Hepatocyte (in vitro differentiated cells): Measurements from ENCODE around the gene XPR1. TPM values are rescaled to one million over a fixed set of nuclear protein-coding genes. Genes with fewer than 3 reads are reported as not detected.

Experiments
- DNase-seq: peaks from one replicate; pipeline ENCODE4 v3.0.0-alpha.2; 2016; ENCODE audit warnings: low spot score
- H2AFZ ChIP-seq: fragments of 200-600 bp; sonication (generic); 2 replicates; pipeline ENCODE4 v1.6.0; 2016; ENCODE audit warnings: antibody characterized with exemption, mild to moderate bottlenecking
- H3K27ac ChIP-seq: fragments of 200-600 bp; sonication (generic); 2 replicates; pipeline ENCODE4 v1.5.1; 2016; ENCODE audit warnings: mild to moderate bottlenecking
- H3K27me3 ChIP-seq: fragments of 200-600 bp; sonication (generic); 2 replicates; pipeline ENCODE4 v1.6.1; 2016
- H3K36me3 ChIP-seq: fragments of 200-600 bp; sonication (generic); replicated peaks from 2 replicates; pipeline ENCODE4 v1.5.1; 2016; ENCODE audit warnings: low read depth; ENCODE audit not compliant: insufficient read depth
- H3K4me1 ChIP-seq: fragments of 200-600 bp; sonication (generic); 2 replicates; pipeline ENCODE4 v1.5.1; 2016; ENCODE audit warnings: mild to moderate bottlenecking, moderate library complexity; ENCODE audit not compliant: insufficient read depth
- H3K4me2 ChIP-seq: fragments of 200-600 bp; sonication (generic); 2 replicates; pipeline ENCODE4 v1.6.0; 2016
- H3K4me3 ChIP-seq: fragments of 200-600 bp; sonication (generic); 2 replicates; pipeline ENCODE4 v1.5.1; 2016; ENCODE audit warnings: mild to moderate bottlenecking
- H3K79me2 ChIP-seq: fragments of 200-600 bp; sonication (generic); 2 replicates; pipeline ENCODE4 v1.6.0; 2017; ENCODE audit warnings: mild to moderate bottlenecking
- H3K9me2 ChIP-seq: fragments of 200-600 bp; sonication (generic); replicated peaks from 2 replicates; pipeline ENCODE4 v1.6.0; 2017; ENCODE audit warnings: mild to moderate bottlenecking; ENCODE audit not compliant: insufficient read depth
- H3K9me3 ChIP-seq: fragments of 200-600 bp; sonication (generic); 2 replicates; pipeline ENCODE4 v1.5.1; 2016; ENCODE audit warnings: low read depth, mild to moderate bottlenecking
- H4K20me1 ChIP-seq: fragments of 200-600 bp; sonication (generic); 2 replicates; pipeline ENCODE4 v1.6.0; 2016; ENCODE audit warnings: mild to moderate bottlenecking; ENCODE audit not compliant: insufficient read depth, poor library complexity, severe bottlenecking
- EZH2 ChIP-seq: fragments of 200-600 bp; sonication (generic); IDR thresholded peaks from 2 replicates; pipeline ENCODE4 v1.6.1; 2016; ENCODE audit warnings: antibody characterized with exemption, mild to moderate bottlenecking, borderline replicate concordance
- EZH2phosphoT487 ChIP-seq: fragments of 200-600 bp; sonication (generic); IDR thresholded peaks from one replicate; pipeline ENCODE4 v1.6.1; 2018; ENCODE audit warnings: antibody characterized with exemption, mild to moderate bottlenecking, low read depth, moderate library complexity; ENCODE audit not compliant: unreplicated experiment, severe bottlenecking
- whole genome bisulfite sequencing: methylation state at CpG from one replicate; pipeline ENCODE4 v1.1.6; 2016; ENCODE audit warnings: low lambda C conversion rate; ENCODE audit errors: missing lambda C conversion rate; 5-methylcytosine and 5-hydroxymethylcytosine counted together
- polyA plus RNA-seq: library from polyadenylated mRNA; unstranded; fragments of >200 nt; fragmentation: Nextera tagmentation; extraction: Ambion mirVana; gene quantifications from 2 replicates; pipeline ENCODE4 v1.2.1, GENCODE V29; 2016
- total RNA-seq: library from RNA; depleted of rRNA; stranded (reverse); fragments of >200 nt; gene quantifications from 2 replicates; pipeline ENCODE4 v1.2.3, GENCODE V29; 2014
- TF ChIP-seq, protein P1 (sequence below): fragments of 200-600 bp; sonication (generic); IDR thresholded peaks from 2 replicates; pipeline ENCODE4 v1.5.1; 2016; ENCODE audit warnings: antibody characterized with exemption, mild to moderate bottlenecking; ENCODE audit not compliant: poor library complexity

The XPR1 gene
- total and polyA plus RNA-seq, 2 experiments from 2014 or later, result 18.2 to 41.5 TPM

DNA sequence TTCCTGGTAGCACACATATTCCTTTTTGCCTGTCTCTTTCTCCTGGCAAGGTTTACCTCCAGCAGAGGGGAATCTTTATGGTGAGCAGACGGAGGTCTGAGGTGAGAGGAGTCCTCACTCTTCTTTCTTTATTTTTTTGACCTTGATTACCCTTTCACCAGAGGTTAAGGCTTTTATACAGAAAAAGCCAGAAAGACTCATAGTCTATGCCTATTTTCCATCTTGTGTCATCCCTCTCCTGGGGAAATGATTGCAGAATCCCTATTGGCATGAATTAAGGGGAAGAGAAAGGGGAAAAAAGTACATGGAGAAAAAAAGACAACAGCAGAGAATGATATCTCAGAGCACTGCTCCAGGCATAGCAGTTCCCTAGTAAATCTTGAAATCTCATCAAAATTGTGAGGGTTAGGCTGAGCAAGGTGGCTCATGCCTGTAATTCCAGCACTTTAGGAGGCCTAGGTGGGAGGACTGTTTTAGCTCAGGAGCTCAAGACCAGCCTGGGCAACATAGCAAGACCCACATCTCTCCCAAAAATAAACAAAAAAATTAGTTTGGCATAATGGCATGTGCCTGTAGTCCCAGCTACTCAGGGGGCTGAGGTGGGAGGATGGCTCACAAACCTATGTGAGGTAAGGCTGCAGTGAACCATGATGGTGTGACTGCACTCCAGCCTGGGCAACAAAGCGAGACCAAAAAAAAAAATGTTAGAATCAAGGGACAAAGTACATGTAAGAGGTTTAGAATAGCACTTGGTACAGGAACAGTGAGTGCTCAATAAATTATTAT lies 1.2 kb upstream of the XPR1 start:
- Histone ChIP-seq H3K79me2 (peaks cover 32% of the 10 kb centered on the region), H4K20me1 (peaks cover 19% of the 10 kb centered on the region), H3K36me3 (no peaks in the 10 kb centered on the region), H3K27me3 (no peaks in the 10 kb centered on the region), H3K9me2 (no peaks in the 10 kb centered on the region), H3K4me1 (peaks cover 14% of the 10 kb centered on the region), H3K4me2 (no peak overlapping the region), H3K4me3 (no peak overlapping the region), H3K9me3 (no peaks in the 10 kb centered on the region), H3K27ac (no peak overlapping the region), H2AFZ (peak overlapping the region; percentile 8)
- WGBS, result 96% methylated on average over 2 of the region's 2 CpGs
- no peak for DNase-seq
- TF ChIP-seq, protein P1, sequence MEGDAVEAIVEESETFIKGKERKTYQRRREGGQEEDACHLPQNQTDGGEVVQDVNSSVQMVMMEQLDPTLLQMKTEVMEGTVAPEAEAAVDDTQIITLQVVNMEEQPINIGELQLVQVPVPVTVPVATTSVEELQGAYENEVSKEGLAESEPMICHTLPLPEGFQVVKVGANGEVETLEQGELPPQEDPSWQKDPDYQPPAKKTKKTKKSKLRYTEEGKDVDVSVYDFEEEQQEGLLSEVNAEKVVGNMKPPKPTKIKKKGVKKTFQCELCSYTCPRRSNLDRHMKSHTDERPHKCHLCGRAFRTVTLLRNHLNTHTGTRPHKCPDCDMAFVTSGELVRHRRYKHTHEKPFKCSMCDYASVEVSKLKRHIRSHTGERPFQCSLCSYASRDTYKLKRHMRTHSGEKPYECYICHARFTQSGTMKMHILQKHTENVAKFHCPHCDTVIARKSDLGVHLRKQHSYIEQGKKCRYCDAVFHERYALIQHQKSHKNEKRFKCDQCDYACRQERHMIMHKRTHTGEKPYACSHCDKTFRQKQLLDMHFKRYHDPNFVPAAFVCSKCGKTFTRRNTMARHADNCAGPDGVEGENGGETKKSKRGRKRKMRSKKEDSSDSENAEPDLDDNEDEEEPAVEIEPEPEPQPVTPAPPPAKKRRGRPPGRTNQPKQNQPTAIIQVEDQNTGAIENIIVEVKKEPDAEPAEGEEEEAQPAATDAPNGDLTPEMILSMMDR, result no peak
- TF ChIP-seq EZH2 (no peak), EZH2phosphoT487 (no peak)

DNA sequence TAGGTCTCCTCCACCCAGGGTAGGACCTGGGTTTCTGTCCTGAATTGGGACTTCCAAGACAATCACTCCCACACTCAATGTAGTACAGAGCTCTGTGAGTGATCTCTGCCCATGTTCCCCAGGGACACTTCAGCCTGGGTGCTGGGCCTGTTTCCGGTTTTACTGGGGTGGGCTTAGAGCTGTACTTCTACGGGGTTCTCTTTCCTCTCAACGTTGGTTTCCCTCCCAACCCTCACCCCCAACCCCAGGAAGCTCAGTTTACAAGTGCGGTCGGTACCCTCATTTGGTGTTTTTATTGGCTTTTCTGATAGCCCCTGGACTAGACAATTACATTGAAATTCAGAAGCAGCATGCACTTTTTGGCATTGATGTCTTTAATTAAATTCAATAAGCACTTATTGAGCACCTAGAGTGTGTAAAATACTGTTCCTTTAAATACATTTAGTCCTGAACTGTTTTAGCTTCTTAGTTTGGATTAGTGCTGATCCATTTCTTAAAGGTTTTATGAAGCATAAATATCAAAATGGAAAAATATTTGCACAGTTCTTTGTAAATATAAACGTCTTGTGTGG lies 542 bp upstream of the XPR1 start:
- Histone ChIP-seq H2AFZ (peak overlapping the region; percentile 8), H3K27me3 (no peaks in the 10 kb centered on the region), H3K36me3 (no peaks in the 10 kb centered on the region), H3K79me2 (peaks cover 37% of the 10 kb centered on the region), H3K9me3 (no peaks in the 10 kb centered on the region), H3K4me3 (no peak overlapping the region), H3K27ac (peak overlapping the region; percentile 8), H3K4me2 (peak overlapping the region; percentile 3), H4K20me1 (peaks cover 19% of the 10 kb centered on the region), H3K4me1 (peaks cover 14% of the 10 kb centered on the region), H3K9me2 (no peaks in the 10 kb centered on the region)
- TF ChIP-seq, protein P1, result no peak
- TF ChIP-seq EZH2 (no peak), EZH2phosphoT487 (no peak)
- 57% methylated on average over 6 of the region's 6 CpGs for WGBS
- DNase-seq, result no peak

DNA sequence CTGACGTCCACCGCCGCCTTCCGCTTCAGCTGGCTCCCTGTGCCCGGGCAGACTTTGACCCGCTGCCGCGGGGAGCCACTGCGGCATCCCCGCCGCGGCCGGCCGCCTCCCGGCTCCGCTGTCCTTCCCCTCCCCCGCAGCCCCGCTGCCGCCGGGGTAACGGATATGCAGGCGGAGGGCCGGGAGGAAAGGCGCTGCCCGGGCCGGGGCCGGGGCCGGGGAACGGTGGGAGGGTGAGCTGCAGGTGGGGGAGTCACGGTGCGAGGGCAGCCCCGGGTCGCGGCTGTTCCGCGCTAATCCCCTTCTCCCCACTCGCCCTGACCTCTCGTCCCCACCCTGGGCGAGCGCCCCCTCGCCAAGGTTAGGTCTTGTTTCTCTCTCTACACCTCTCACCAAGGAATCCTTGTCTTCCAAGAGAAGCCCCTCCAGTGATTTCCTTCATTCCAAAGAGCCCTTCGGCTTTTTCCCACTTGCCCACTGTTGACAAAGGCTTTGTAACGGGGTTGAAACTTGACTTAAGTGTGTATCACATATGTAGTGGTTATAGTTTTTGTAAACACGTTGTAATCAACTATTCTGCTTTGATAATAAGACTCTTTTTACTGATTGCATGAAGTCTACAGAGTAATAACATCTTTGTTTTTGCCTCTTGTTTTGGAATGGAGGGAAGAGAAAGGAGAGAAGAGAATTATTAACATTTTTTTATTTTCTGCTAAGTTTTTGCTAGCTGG lies 669 bp downstream of the XPR1 start:
- H3K9me3 ChIP-seq, result no peaks in the 10 kb centered on the region
- peaks cover 14% of the 10 kb centered on the region for H3K4me1 ChIP-seq
- peaks cover 19% of the 10 kb centered on the region for H4K20me1 ChIP-seq
- no peaks in the 10 kb centered on the region for H3K36me3 ChIP-seq
- H3K27ac ChIP-seq, result peak overlapping the region; percentile 85
- H3K27me3 ChIP-seq, result no peaks in the 10 kb centered on the region
- peak overlapping the region; percentile 48 for H3K4me3 ChIP-seq
- peak overlapping the region; percentile 71 for H3K4me2 ChIP-seq
- WGBS, result 3% methylated on average over 26 of the region's 44 CpGs
- H3K79me2 ChIP-seq, result peaks cover 50% of the 10 kb centered on the region
- H2AFZ ChIP-seq, result peak overlapping the region; percentile 58
- DNase-seq, result peak; percentile 82
- TF ChIP-seq EZH2phosphoT487 (no peak), EZH2 (no peak)
- TF ChIP-seq, protein P1, result no peak
- no peaks in the 10 kb centered on the region for H3K9me2 ChIP-seq
